Thyroid gland (tissue), 4 donors: ENCODE measurements around the gene AADAT.

Experiments
- POLR2A ChIP-seq, 2 donors: fragments of 450-650 bp; IDR thresholded peaks; one replicate each; pipeline ENCODE4 v1.6.1; 2017; ENCODE audit warnings: antibody characterized with exemption in 2 of 2, mild to moderate bottlenecking in 2 of 2, moderate library complexity in 1 of 2
- TF ChIP-seq, protein P1 (sequence below), 6 experiments: fragments of 200-600 bp in 3 of 6; fragments of 450-650 bp in 3 of 6; sonication (generic) in 3 of 6; IDR thresholded peaks; one replicate each; pipeline ENCODE4 v1.5.1; 2016 to 2019; ENCODE audit warnings: antibody characterized with exemption in 6 of 6, mild to moderate bottlenecking in 2 of 6, inconsistent platforms in 1 of 6, moderate library complexity in 1 of 6

DNA sequence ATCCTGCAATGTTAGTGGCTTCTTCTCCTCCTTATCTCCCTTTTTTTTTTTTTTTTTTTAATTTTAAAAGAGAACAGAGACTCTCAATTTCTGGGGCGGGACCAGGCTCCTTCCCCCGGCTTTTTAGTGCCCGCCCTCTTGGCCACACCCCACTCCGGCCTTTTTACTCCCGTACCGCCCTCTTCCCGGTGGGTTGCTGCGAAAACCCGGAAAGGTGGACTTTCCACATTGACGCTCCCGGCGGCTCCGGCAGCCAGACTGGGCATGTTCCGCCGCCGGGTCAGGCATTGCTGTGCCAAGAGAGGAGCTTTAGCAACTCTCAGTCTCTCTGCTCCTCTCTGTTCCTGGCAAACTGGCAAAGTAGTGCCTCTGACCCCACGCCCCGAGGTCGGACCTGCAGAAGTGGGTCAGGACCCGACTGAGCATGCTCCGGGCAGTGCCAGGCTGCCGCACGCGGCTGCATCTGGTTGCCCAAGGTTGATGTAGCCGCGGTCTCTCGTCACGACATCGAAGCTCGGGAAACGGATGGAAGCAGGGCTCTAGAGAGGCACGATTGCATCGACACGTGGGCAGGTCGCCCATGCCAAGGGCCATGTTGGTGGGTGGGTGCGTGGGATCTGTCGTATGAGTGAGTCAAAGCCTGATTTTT lies 62.5 kb downstream of the AADAT start:
- TF ChIP-seq, protein P1, sequence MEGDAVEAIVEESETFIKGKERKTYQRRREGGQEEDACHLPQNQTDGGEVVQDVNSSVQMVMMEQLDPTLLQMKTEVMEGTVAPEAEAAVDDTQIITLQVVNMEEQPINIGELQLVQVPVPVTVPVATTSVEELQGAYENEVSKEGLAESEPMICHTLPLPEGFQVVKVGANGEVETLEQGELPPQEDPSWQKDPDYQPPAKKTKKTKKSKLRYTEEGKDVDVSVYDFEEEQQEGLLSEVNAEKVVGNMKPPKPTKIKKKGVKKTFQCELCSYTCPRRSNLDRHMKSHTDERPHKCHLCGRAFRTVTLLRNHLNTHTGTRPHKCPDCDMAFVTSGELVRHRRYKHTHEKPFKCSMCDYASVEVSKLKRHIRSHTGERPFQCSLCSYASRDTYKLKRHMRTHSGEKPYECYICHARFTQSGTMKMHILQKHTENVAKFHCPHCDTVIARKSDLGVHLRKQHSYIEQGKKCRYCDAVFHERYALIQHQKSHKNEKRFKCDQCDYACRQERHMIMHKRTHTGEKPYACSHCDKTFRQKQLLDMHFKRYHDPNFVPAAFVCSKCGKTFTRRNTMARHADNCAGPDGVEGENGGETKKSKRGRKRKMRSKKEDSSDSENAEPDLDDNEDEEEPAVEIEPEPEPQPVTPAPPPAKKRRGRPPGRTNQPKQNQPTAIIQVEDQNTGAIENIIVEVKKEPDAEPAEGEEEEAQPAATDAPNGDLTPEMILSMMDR (IDR thresholded peaks at IDR 0.05): peak in 1 of 6 experiments; percentile 20
- no peak for TF ChIP-seq POLR2A (IDR thresholded peaks at IDR 0.05)
